Testis (tissue), 2 donors: ENCODE results near the gene TPRG1.

Experiments used
- CTCF ChIP-seq, 3 experiments: fragments of 450-650 bp in 2 of 3; fragments of 200-600 bp in 1 of 3; sonication (generic) in 1 of 3; IDR thresholded peaks; one replicate each; pipeline ENCODE4 v1.5.1; 2016 to 2019; ENCODE audit warnings: antibody characterized with exemption in 3 of 3, mild to moderate bottlenecking in 2 of 3, moderate library complexity in 1 of 3
- POLR2A ChIP-seq: fragments of 450-650 bp; IDR thresholded peaks from one replicate; pipeline ENCODE4 v1.6.1; 2017; ENCODE audit warnings: antibody characterized with exemption, mild to moderate bottlenecking, moderate library complexity

- no peak for TF ChIP-seq CTCF (IDR thresholded peaks at IDR 0.05)
- TF ChIP-seq POLR2A = no peak
Measured at GRCh38 chr3:189325454-189325853, 153.7 kb downstream of the TPRG1 start.
